GM19455 (cell line): ENCODE data around the gene SETDB2.

Source experiments
- ATAC-seq: cut with Tn5 transposase; IDR thresholded peaks from one replicate; pipeline ENCODE4 v1.9.1; 2021; ENCODE audit not compliant: unreplicated experiment

The SETDB2 gene

GRCh38 chr13:49428041-49428763 lies 15.9 kb upstream of the SETDB2 start:
- ATAC-seq, result no peak

GRCh38 chr13:49429121-49429520 lies 15.0 kb upstream of the SETDB2 start:
- no peak for ATAC-seq

GRCh38 chr13:49435992-49436391 lies 8.1 kb upstream of the SETDB2 start:
- no peak for ATAC-seq

- no peak for ATAC-seq
Measured at GRCh38 chr13:49436890-49437289, 7.2 kb upstream of the SETDB2 start.

- no peak for ATAC-seq
Measured at GRCh38 chr13:49437705-49438104, 6.4 kb upstream of the SETDB2 start.

GRCh38 chr13:49439609-49440008 lies 4.5 kb upstream of the SETDB2 start:
- ATAC-seq, result no peak

GRCh38 chr13:49441312-49441711 lies 2.8 kb upstream of the SETDB2 start:
- no peak for ATAC-seq

GRCh38 chr13:49441846-49442245 lies 2.2 kb upstream of the SETDB2 start:
- no peak for ATAC-seq

GRCh38 chr13:49443357-49443703 lies 744 bp upstream of the SETDB2 start:
- ATAC-seq, result no peak

- ATAC-seq, result no peak
Measured at GRCh38 chr13:49444524-49445395, 686 bp downstream of the SETDB2 start.

- no peak for ATAC-seq
Measured at GRCh38 chr13:49446473-49446872, 2.4 kb downstream of the SETDB2 start.

- ATAC-seq, result no peak
Measured at GRCh38 chr13:49448753-49449152, 4.7 kb downstream of the SETDB2 start.

GRCh38 chr13:49450105-49450819 lies 6.2 kb downstream of the SETDB2 start:
- no peak for ATAC-seq

- ATAC-seq, result no peak
Measured at GRCh38 chr13:49452725-49453457, 8.8 kb downstream of the SETDB2 start.

GRCh38 chr13:49453465-49453864 lies 9.4 kb downstream of the SETDB2 start:
- no peak for ATAC-seq

GRCh38 chr13:49454388-49455006 lies 10.4 kb downstream of the SETDB2 start:
- peak; percentile 91 for ATAC-seq

- ATAC-seq, result no peak
Measured at GRCh38 chr13:49455007-49455398, 10.9 kb downstream of the SETDB2 start.

- ATAC-seq, result no peak
Measured at GRCh38 chr13:49456156-49456555, 12.1 kb downstream of the SETDB2 start.

- no peak for ATAC-seq
Measured at GRCh38 chr13:49457221-49457620, 13.1 kb downstream of the SETDB2 start.

GRCh38 chr13:49459580-49459979 lies 15.5 kb downstream of the SETDB2 start:
- ATAC-seq, result no peak

GRCh38 chr13:49464085-49464484 lies 20.0 kb downstream of the SETDB2 start:
- ATAC-seq, result no peak
